OCI-LY3 (cell line): ENCODE results near the gene ECSCR.
"Not testable (repeated sequence)": the region's sequence is repeated elsewhere in the genome, so short reads cannot be mapped to it uniquely, and the experiment has no call there.

Experiments
- H2AFZ ChIP-seq: fragments of 200-600, 300-600 bp; shearing (Covaris generic); 2 replicates; pipeline ENCODE4 v1.6.0; 2014; ENCODE audit warnings: antibody characterized with exemption, low read depth, low read length
- H3K27ac ChIP-seq: fragments of 200-600, 300-600 bp; sonication (generic); 2 replicates; pipeline ENCODE4 v1.5.1; 2014; ENCODE audit warnings: mild to moderate bottlenecking, low read length, moderate library complexity, mixed read lengths
- H3K27me3 ChIP-seq: fragments of 200-600, 300-600 bp; sonication (generic); 2 replicates; pipeline ENCODE4 v1.6.1; 2014; ENCODE audit warnings: low read depth, low read length, mixed read lengths
- H3K36me3 ChIP-seq: fragments of 200-600, 300-600 bp; sonication (generic); replicated peaks from 2 replicates; pipeline ENCODE3; 2014; ENCODE audit warnings: low read depth, low read length, mixed read lengths
- H3K4me1 ChIP-seq: fragments of 300-600, 200-600 bp; sonication (generic); 2 replicates; pipeline ENCODE4 v1.6.1; 2014; ENCODE audit warnings: low read length, mixed read lengths
- H3K4me2 ChIP-seq: fragments of 200-600, 300-600 bp; sonication (generic); 2 replicates; pipeline ENCODE4 v1.6.1; 2014; ENCODE audit warnings: low read length, mixed read lengths
- H3K4me3 ChIP-seq: fragments of 300-600, 200-600 bp; sonication (generic); 2 replicates; pipeline ENCODE4 v1.5.1; 2014; ENCODE audit warnings: antibody characterized with exemption, mild to moderate bottlenecking, low read length, moderate library complexity
- H3K79me2 ChIP-seq: fragments of 300-600, 200-600 bp; shearing (Covaris generic); 2 replicates; pipeline ENCODE4 v1.6.1; 2014; ENCODE audit warnings: mild to moderate bottlenecking, low read length, mixed read lengths
- H3K9ac ChIP-seq: fragments of 300-600, 200-600 bp; shearing (Covaris generic); 2 replicates; pipeline ENCODE4 v1.6.0; 2014; ENCODE audit warnings: mild to moderate bottlenecking, low read length, moderate library complexity
- H3K9me3 ChIP-seq: fragments of 200-600, 300-600 bp; shearing (Covaris generic); 2 replicates; pipeline ENCODE4 v1.6.1; 2014; ENCODE audit warnings: low read length, mixed read lengths; ENCODE audit not compliant: insufficient read depth
- H4K20me1 ChIP-seq: fragments of 200-600, 300-600 bp; sonication (generic); 2 replicates; pipeline ENCODE4 v1.6.1; 2016; ENCODE audit warnings: low read length, mixed read lengths; ENCODE audit not compliant: insufficient read depth
- CTCF ChIP-seq: fragments of 200-600, 300-600 bp; sonication (generic); IDR thresholded peaks from 2 replicates; pipeline ENCODE4 v1.5.1; 2014; ENCODE audit warnings: antibody characterized with exemption, low read length, low read depth
- EZH2phosphoT487 ChIP-seq: fragments of 200-600 bp; shearing (Covaris generic); IDR thresholded peaks from 2 replicates; pipeline ENCODE4 v1.6.1; 2018; ENCODE audit warnings: antibody characterized with exemption, mixed run types, low read depth

ECSCR gene

GRCh38 chr5:139481580-139482049 is 19.1 kb upstream of the ECSCR start:
- Histone ChIP-seq H4K20me1 (no peaks in the 10 kb centered on the region), H3K4me1 (peaks cover 6% of the 10 kb centered on the region; the same call in 1 of the 2 replicates), H3K27ac (no peak overlapping the region), H3K27me3 (no peaks in the 10 kb centered on the region), H2AFZ (no peak overlapping the region), H3K9me3 (no peaks in the 10 kb centered on the region), H3K4me3 (no peak overlapping the region), H3K9ac (no peak overlapping the region), H3K79me2 (no peaks in the 10 kb centered on the region), H3K36me3 (no peaks in the 10 kb centered on the region), H3K4me2 (no peak overlapping the region)
- TF ChIP-seq EZH2phosphoT487 (no peak), CTCF (no peak)

- no peak overlapping the region for H3K27ac ChIP-seq
- H3K4me1 ChIP-seq = peaks cover 6% of the 10 kb centered on the region; the same call in 1 of the 2 replicates
Observed at GRCh38 chr5:139481122-139481533, 18.6 kb upstream of the ECSCR start.

GRCh38 chr5:139479729-139480128 is 17.2 kb upstream of the ECSCR start:
- not testable (repeated sequence) for H3K4me3 ChIP-seq, H2AFZ ChIP-seq, H3K9me3 ChIP-seq, H3K4me1 ChIP-seq, H3K79me2 ChIP-seq, H3K27me3 ChIP-seq, H3K27ac ChIP-seq, H3K4me2 ChIP-seq, H3K9ac ChIP-seq, H3K36me3 ChIP-seq, H4K20me1 ChIP-seq

More at GRCh38 chr5:139481122-139481533, 18.6 kb upstream of the ECSCR start:
- Histone ChIP-seq H3K79me2 (no peaks in the 10 kb centered on the region), H3K9ac (no peak overlapping the region), H3K27me3 (no peaks in the 10 kb centered on the region), H3K9me3 (no peaks in the 10 kb centered on the region), H3K36me3 (no peaks in the 10 kb centered on the region), H3K4me3 (no peak overlapping the region), H2AFZ (no peak overlapping the region), H4K20me1 (no peaks in the 10 kb centered on the region), H3K4me2 (no peak overlapping the region)
- TF ChIP-seq EZH2phosphoT487 (no peak), CTCF (no peak)

GRCh38 chr5:139478657-139479423 is 16.3 kb upstream of the ECSCR start:
- not testable (repeated sequence) for H3K4me1 ChIP-seq, H3K9ac ChIP-seq, H3K36me3 ChIP-seq, H4K20me1 ChIP-seq, H2AFZ ChIP-seq, H3K79me2 ChIP-seq, H3K27me3 ChIP-seq, H3K4me2 ChIP-seq, H3K9me3 ChIP-seq, H3K27ac ChIP-seq, H3K4me3 ChIP-seq

GRCh38 chr5:139475865-139476617 is 13.5 kb upstream of the ECSCR start:
- H4K20me1 ChIP-seq = no peaks in the 10 kb centered on the region
- H3K4me2 ChIP-seq = no peak overlapping the region
- H3K79me2 ChIP-seq = no peaks in the 10 kb centered on the region
- no peaks in the 10 kb centered on the region for H3K4me1 ChIP-seq
- H3K9ac ChIP-seq = no peak overlapping the region
- TF ChIP-seq CTCF (no peak), EZH2phosphoT487 (no peak)
- no peak overlapping the region for H3K4me3 ChIP-seq
- H3K27me3 ChIP-seq = no peaks in the 10 kb centered on the region
- H2AFZ ChIP-seq = no peak overlapping the region
- no peaks in the 10 kb centered on the region for H3K9me3 ChIP-seq
- H3K27ac ChIP-seq = no peak overlapping the region
- no peaks in the 10 kb centered on the region for H3K36me3 ChIP-seq
